ENCODE results near the gene C1QTNF8.

The C1QTNF8 gene

DNA sequence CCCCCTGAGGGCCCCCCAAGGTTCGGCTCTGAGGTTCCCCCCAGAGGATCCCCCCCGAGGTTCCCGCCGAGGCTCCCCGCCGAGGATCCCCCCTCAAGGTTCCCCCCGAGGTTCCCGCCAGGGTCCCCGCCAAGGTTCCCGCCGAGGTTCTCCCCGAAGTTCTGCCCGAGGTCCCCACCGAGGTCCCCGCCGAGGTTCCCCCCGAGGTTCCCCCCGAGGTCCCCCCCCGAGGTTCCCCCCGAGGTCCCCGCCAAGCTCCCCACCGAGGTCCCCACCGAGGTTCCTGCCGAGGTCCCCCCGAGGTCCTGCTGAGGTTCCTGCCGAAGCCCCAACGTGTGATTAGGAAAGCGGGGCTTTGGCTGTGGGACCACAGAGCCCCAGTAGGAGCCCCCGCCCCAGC, 55.7 kb downstream of the C1QTNF8 start:
- no peak for DNase-seq

DNA sequence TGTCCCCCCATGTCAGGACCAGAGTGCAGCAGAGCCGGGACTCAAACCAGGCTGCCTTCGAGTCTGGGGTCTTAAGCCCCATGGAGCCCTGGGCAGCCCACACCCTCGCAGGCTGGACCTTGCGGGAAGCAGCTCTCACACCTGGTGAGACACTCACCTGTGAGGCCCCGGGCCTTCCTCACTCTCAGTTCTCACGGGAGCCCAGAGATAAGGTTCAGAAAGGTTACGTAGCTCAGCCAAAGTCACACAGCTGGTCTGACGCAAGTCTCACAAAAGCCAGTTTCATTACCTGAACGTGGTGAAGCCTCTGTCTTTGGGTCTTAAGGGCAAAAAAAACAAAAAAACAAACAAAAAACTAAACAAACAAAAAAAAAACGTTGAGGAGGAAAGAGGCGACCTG, 56.3 kb downstream of the C1QTNF8 start:
- DNase-seq, result no peak

DNA sequence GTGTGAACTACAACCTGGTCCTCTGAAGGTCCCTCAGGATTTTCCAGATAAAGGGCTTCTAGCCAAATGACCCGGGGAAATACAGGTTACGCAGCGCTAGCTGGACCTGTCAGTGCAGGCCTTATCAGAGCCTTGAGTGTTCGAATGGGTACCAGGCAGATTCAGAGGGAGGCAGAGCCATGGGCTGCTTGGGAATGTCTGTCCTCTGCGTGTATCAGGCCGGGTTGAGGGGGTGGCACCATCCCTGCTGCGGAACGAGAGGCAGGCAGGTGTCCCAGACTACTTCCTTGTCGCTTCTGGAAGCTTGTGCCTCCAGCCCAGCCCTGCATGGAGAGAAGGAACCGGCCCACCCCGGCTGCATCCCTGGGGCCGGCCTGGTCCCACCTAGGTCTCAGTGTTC, 57.1 kb downstream of the C1QTNF8 start:
- no peak for DNase-seq
